Stimulated activated naive CD8-positive, alpha-beta T cell treated with anti-CD3 and anti-CD28 coated beads, Interleukin-15, Interleukin-2, amounts not matched to agents 100 ng/mL and 50 ng/mL, for 24 hours (primary cell): ENCODE data around the gene FAIM2.
"Not testable (repeated sequence)": the region's sequence is repeated elsewhere in the genome, so short reads cannot be mapped to it uniquely, and the experiment has no call there.

Source experiments
- H3K27ac Mint-ChIP-seq: one replicate; pipeline ENCODE4 v1.8.0; 2021; ENCODE audit warnings: mild to moderate bottlenecking, mixed read lengths
- H3K27me3 Mint-ChIP-seq: one replicate; pipeline ENCODE4 v1.8.0; 2021; ENCODE audit warnings: mixed read lengths
- H3K36me3 Mint-ChIP-seq: one replicate; pipeline ENCODE4 v1.8.0; 2021; ENCODE audit warnings: low read depth, mixed read lengths
- H3K4me1 Mint-ChIP-seq: one replicate; pipeline ENCODE4 v1.8.0; 2021; ENCODE audit warnings: low read depth, mixed read lengths
- H3K4me3 Mint-ChIP-seq: one replicate; pipeline ENCODE4 v1.8.0; 2021; ENCODE audit warnings: mild to moderate bottlenecking, mixed read lengths
- H3K9me3 Mint-ChIP-seq: one replicate; pipeline ENCODE4 v1.8.0; 2021; ENCODE audit warnings: mixed read lengths

FAIM2 gene

GRCh38 chr12:49874142-49874897 is 29.4 kb downstream of the FAIM2 start:
- Mint-ChIP-seq H3K27me3 (no peaks in the 10 kb centered on the region), H3K27ac (no peak overlapping the region), H3K9me3 (peaks cover 17% of the 10 kb centered on the region)

GRCh38 chr12:49873361-49873934 is 30.3 kb downstream of the FAIM2 start:
- Mint-ChIP-seq H3K9me3 (peaks cover 9% of the 10 kb centered on the region), H3K36me3 (no peaks in the 10 kb centered on the region), H3K4me3 (no peak overlapping the region), H3K27me3 (no peaks in the 10 kb centered on the region), H3K4me1 (no peaks in the 10 kb centered on the region), H3K27ac (no peak overlapping the region)

More at GRCh38 chr12:49874142-49874897, 29.4 kb downstream of the FAIM2 start:
- Mint-ChIP-seq H3K36me3 (no peaks in the 10 kb centered on the region), H3K4me3 (no peak overlapping the region), H3K4me1 (no peaks in the 10 kb centered on the region)

GRCh38 chr12:49872781-49873181 is 30.9 kb downstream of the FAIM2 start:
- no peak overlapping the region for H3K27ac Mint-ChIP-seq
- H3K4me1 Mint-ChIP-seq, result no peaks in the 10 kb centered on the region
- H3K27me3 Mint-ChIP-seq, result no peaks in the 10 kb centered on the region
- H3K36me3 Mint-ChIP-seq, result no peaks in the 10 kb centered on the region
- H3K4me3 Mint-ChIP-seq, result no peak overlapping the region
- peaks cover 2% of the 10 kb centered on the region for H3K9me3 Mint-ChIP-seq

- Mint-ChIP-seq H3K9me3 (no peaks in the 10 kb centered on the region), H3K4me1 (no peaks in the 10 kb centered on the region), H3K4me3 (no peak overlapping the region), H3K36me3 (no peaks in the 10 kb centered on the region), H3K27me3 (no peaks in the 10 kb centered on the region), H3K27ac (no peak overlapping the region)
These were observed 31.3 kb downstream of the FAIM2 start for GRCh38 chr12:49872381-49872780.

- not testable (repeated sequence) for H3K4me3 Mint-ChIP-seq, H3K9me3 Mint-ChIP-seq, H3K27me3 Mint-ChIP-seq, H3K36me3 Mint-ChIP-seq, H3K27ac Mint-ChIP-seq, H3K4me1 Mint-ChIP-seq
These were observed 31.9 kb downstream of the FAIM2 start for GRCh38 chr12:49871811-49872251.

- H3K36me3 Mint-ChIP-seq, result no peaks in the 10 kb centered on the region
- no peaks in the 10 kb centered on the region for H3K9me3 Mint-ChIP-seq
- H3K4me3 Mint-ChIP-seq, result no peak overlapping the region
- no peaks in the 10 kb centered on the region for H3K4me1 Mint-ChIP-seq
- no peak overlapping the region for H3K27ac Mint-ChIP-seq
- no peaks in the 10 kb centered on the region for H3K27me3 Mint-ChIP-seq
These were observed 32.5 kb downstream of the FAIM2 start for GRCh38 chr12:49871263-49871561.

GRCh38 chr12:49870501-49871262 is 33.0 kb downstream of the FAIM2 start:
- Mint-ChIP-seq H3K4me3 (no peak overlapping the region), H3K27ac (no peak overlapping the region), H3K27me3 (no peaks in the 10 kb centered on the region), H3K9me3 (no peaks in the 10 kb centered on the region), H3K36me3 (no peaks in the 10 kb centered on the region), H3K4me1 (no peaks in the 10 kb centered on the region)

GRCh38 chr12:49869816-49870500 is 33.7 kb downstream of the FAIM2 start:
- Mint-ChIP-seq H3K27ac (no peak overlapping the region), H3K4me1 (no peaks in the 10 kb centered on the region), H3K4me3 (no peak overlapping the region), H3K36me3 (no peaks in the 10 kb centered on the region), H3K9me3 (no peaks in the 10 kb centered on the region), H3K27me3 (no peaks in the 10 kb centered on the region)

GRCh38 chr12:49868952-49869815 is 34.5 kb downstream of the FAIM2 start:
- H3K9me3 Mint-ChIP-seq, result no peaks in the 10 kb centered on the region
- H3K4me3 Mint-ChIP-seq, result no peak overlapping the region
- no peaks in the 10 kb centered on the region for H3K36me3 Mint-ChIP-seq
- no peak overlapping the region for H3K27ac Mint-ChIP-seq
- H3K4me1 Mint-ChIP-seq, result no peaks in the 10 kb centered on the region
- no peaks in the 10 kb centered on the region for H3K27me3 Mint-ChIP-seq

GRCh38 chr12:49868449-49868848 is 35.3 kb downstream of the FAIM2 start:
- no peaks in the 10 kb centered on the region for H3K36me3 Mint-ChIP-seq
- H3K4me1 Mint-ChIP-seq, result no peaks in the 10 kb centered on the region
- no peak overlapping the region for H3K4me3 Mint-ChIP-seq
- H3K9me3 Mint-ChIP-seq, result no peaks in the 10 kb centered on the region
- no peaks in the 10 kb centered on the region for H3K27me3 Mint-ChIP-seq
- no peak overlapping the region for H3K27ac Mint-ChIP-seq

- no peak overlapping the region for H3K4me3 Mint-ChIP-seq
These were observed 35.9 kb downstream of the FAIM2 start for GRCh38 chr12:49867570-49868341.

GRCh38 chr12:49866859-49867569 is 36.7 kb downstream of the FAIM2 start:
- Mint-ChIP-seq H3K4me1 (no peaks in the 10 kb centered on the region), H3K4me3 (no peak overlapping the region), H3K27ac (peak overlapping the region; percentile 52), H3K9me3 (no peaks in the 10 kb centered on the region), H3K27me3 (no peaks in the 10 kb centered on the region), H3K36me3 (no peaks in the 10 kb centered on the region)

More at GRCh38 chr12:49867570-49868341, 35.9 kb downstream of the FAIM2 start:
- Mint-ChIP-seq H3K4me1 (no peaks in the 10 kb centered on the region), H3K36me3 (no peaks in the 10 kb centered on the region), H3K27ac (no peak overlapping the region), H3K27me3 (no peaks in the 10 kb centered on the region), H3K9me3 (no peaks in the 10 kb centered on the region)

GRCh38 chr12:49865782-49866135 is 37.9 kb downstream of the FAIM2 start:
- Mint-ChIP-seq H3K9me3 (no peaks in the 10 kb centered on the region), H3K4me3 (no peak overlapping the region), H3K36me3 (no peaks in the 10 kb centered on the region), H3K27me3 (no peaks in the 10 kb centered on the region), H3K4me1 (no peaks in the 10 kb centered on the region), H3K27ac (no peak overlapping the region)
